HG03175 (cell line): ENCODE results near the gene SERINC3.

Experiments
- ATAC-seq: cut with Tn5 transposase; IDR thresholded peaks from one replicate; pipeline ENCODE4 v1.9.1; 2021; ENCODE audit warnings: mild to moderate bottlenecking, moderate library complexity; ENCODE audit not compliant: unreplicated experiment

SERINC3 gene

GRCh38 chr20:44467289-44467883, 54.5 kb downstream of the SERINC3 start:
- ATAC-seq, result no peak

- no peak for ATAC-seq
Observed at GRCh38 chr20:44465001-44465560, 56.8 kb downstream of the SERINC3 start.

GRCh38 chr20:44464514-44464913, 57.4 kb downstream of the SERINC3 start:
- ATAC-seq, result no peak

GRCh38 chr20:44463466-44463865, 58.4 kb downstream of the SERINC3 start:
- no peak for ATAC-seq

- ATAC-seq, result no peak
Observed at GRCh38 chr20:44461803-44462174, 60.1 kb downstream of the SERINC3 start.

- no peak for ATAC-seq
Observed at GRCh38 chr20:44461142-44461802, 60.6 kb downstream of the SERINC3 start.

GRCh38 chr20:44460795-44461141, 61.1 kb downstream of the SERINC3 start:
- no peak for ATAC-seq

GRCh38 chr20:44459271-44459670, 62.6 kb downstream of the SERINC3 start:
- no peak for ATAC-seq

GRCh38 chr20:44457016-44457415, 64.9 kb downstream of the SERINC3 start:
- no peak for ATAC-seq

- no peak for ATAC-seq
Observed at GRCh38 chr20:44456611-44457010, 65.3 kb downstream of the SERINC3 start.

- no peak for ATAC-seq
Observed at GRCh38 chr20:44455126-44455525, 66.7 kb downstream of the SERINC3 start.

GRCh38 chr20:44454306-44454963, 67.4 kb downstream of the SERINC3 start:
- ATAC-seq, result no peak

- ATAC-seq, result no peak
Observed at GRCh38 chr20:44450903-44451450, 70.9 kb downstream of the SERINC3 start.

GRCh38 chr20:44450281-44450889, 71.5 kb downstream of the SERINC3 start:
- ATAC-seq, result no peak

GRCh38 chr20:44449864-44450263, 72.0 kb downstream of the SERINC3 start:
- no peak for ATAC-seq

- no peak for ATAC-seq
Observed at GRCh38 chr20:44448753-44449546, 72.9 kb downstream of the SERINC3 start.

- ATAC-seq, result no peak
Observed at GRCh38 chr20:44447827-44448419, 73.9 kb downstream of the SERINC3 start.
